Measurements from ENCODE around the gene MYL7.

The MYL7 gene

GRCh38 chr7:44112997-44113763 is 28.0 kb downstream of the MYL7 start:
- Histone ChIP-seq H3K9me3 (ENCODE audit: control insufficient read depth in 5 of 5, low read length in 5 of 5) (no peaks in the 10 kb centered on the region), H3K27ac (ENCODE audit: low read depth, low read length) (no peak overlapping the region), H3K9ac (ENCODE audit: low read length in 5 of 5) (no peak overlapping the region), H3K27me3 (ENCODE audit: control insufficient read depth in 5 of 5, insufficient read depth in 4 of 5, low read length in 5 of 5) (peaks cover 0 to 3% (median 0%) of the 10 kb centered on the region in 5 donors), H3K4me1 (ENCODE audit: control insufficient read depth in 5 of 5, insufficient read depth in 5 of 5, low read length in 5 of 5) (peaks cover 0 to 9% (median 4%) of the 10 kb centered on the region in 5 donors), H3K36me3 (ENCODE audit: control insufficient read depth in 5 of 5, insufficient read depth in 5 of 5, low read length in 5 of 5) (peaks cover 0 to 84% (median 64%) of the 10 kb centered on the region in 5 donors), H3K4me3 (ENCODE audit: low read depth in 1 of 5, low read length in 5 of 5) (no peak overlapping the region)

DNA sequence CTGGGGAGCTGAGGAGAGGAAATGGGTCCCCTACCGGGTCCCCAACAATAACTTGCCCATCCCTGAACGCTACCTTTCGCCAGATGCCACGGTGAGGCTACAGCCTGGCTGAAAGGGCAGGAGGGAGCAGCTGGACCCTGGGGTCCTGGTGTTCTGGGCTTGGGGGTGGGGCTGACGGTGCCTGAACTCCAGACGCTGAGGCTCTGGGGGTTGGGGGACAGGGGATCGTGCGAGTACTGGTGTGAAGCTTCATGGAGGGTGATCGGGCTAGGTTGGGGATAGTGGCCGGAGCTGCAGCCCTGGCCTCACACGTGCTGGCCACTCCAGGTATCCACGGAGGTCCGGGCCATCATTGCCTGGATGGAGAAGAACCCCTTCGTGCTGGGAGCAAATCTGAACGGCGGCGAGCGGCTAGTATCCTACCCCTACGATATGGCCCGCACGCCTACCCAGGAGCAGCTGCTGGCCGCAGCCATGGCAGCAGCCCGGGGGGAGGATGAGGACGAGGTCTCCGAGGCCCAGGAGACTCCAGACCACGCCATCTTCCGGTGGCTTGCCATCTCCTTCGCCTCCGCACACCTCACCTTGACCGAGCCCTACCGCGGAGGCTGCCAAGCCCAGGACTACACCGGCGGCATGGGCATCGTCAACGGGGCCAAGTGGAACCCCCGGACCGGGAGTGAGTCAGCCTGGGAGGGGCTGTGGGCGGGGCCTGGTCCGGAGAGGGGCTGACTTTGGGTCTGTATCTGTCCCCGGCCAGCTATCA is 28.7 kb downstream of the MYL7 start:
- Histone ChIP-seq H3K9ac (ENCODE audit: low read length in 5 of 5) (no peak overlapping the region), H3K27me3 (ENCODE audit: control insufficient read depth in 5 of 5, insufficient read depth in 4 of 5, low read length in 5 of 5) (peaks cover 0 to 3% (median 0%) of the 10 kb centered on the region in 5 donors), H3K9me3 (ENCODE audit: control insufficient read depth in 5 of 5, low read length in 5 of 5) (no peaks in the 10 kb centered on the region), H3K27ac (ENCODE audit: low read depth, low read length) (no peak overlapping the region), H3K36me3 (ENCODE audit: control insufficient read depth in 5 of 5, insufficient read depth in 5 of 5, low read length in 5 of 5) (peaks cover 0 to 81% (median 59%) of the 10 kb centered on the region in 5 donors), H3K4me1 (ENCODE audit: control insufficient read depth in 5 of 5, insufficient read depth in 5 of 5, low read length in 5 of 5) (peaks cover 0 to 9% (median 4%) of the 10 kb centered on the region in 5 donors), H3K4me3 (ENCODE audit: low read depth in 1 of 5, low read length in 5 of 5) (no peak overlapping the region)

DNA sequence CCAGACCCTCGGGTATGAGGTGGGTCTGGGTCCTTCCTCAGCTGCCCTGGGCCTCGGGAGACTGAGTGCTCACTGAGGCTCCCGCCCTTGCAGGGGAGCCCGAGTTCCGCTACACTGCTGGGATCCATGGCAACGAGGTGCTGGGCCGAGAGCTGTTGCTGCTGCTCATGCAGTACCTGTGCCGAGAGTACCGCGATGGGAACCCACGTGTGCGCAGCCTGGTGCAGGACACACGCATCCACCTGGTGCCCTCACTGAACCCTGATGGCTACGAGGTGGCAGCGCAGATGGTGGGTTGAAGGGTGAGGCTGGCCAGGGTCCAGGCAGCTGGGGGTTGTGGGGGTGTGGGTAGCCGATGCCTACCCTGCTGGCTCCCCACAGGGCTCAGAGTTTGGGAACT is 29.4 kb downstream of the MYL7 start:
- no peak overlapping the region for H3K4me3 ChIP-seq (ENCODE audit: low read depth in 1 of 5, low read length in 5 of 5)
- H3K27me3 ChIP-seq (ENCODE audit: control insufficient read depth in 5 of 5, insufficient read depth in 4 of 5, low read length in 5 of 5) = peaks cover 0 to 3% (median 0%) of the 10 kb centered on the region in 5 donors
- H3K9me3 ChIP-seq (ENCODE audit: control insufficient read depth in 5 of 5, low read length in 5 of 5) = no peaks in the 10 kb centered on the region
- no peak overlapping the region for H3K27ac ChIP-seq (ENCODE audit: low read depth, low read length)
- H3K4me1 ChIP-seq (ENCODE audit: control insufficient read depth in 5 of 5, insufficient read depth in 5 of 5, low read length in 5 of 5) = peaks cover 0 to 9% (median 9%) of the 10 kb centered on the region in 5 donors
- H3K36me3 ChIP-seq (ENCODE audit: control insufficient read depth in 5 of 5, insufficient read depth in 5 of 5, low read length in 5 of 5) = peaks cover 0 to 79% (median 52%) of the 10 kb centered on the region in 5 donors
- H3K9ac ChIP-seq (ENCODE audit: low read length in 5 of 5) = no peak overlapping the region

DNA sequence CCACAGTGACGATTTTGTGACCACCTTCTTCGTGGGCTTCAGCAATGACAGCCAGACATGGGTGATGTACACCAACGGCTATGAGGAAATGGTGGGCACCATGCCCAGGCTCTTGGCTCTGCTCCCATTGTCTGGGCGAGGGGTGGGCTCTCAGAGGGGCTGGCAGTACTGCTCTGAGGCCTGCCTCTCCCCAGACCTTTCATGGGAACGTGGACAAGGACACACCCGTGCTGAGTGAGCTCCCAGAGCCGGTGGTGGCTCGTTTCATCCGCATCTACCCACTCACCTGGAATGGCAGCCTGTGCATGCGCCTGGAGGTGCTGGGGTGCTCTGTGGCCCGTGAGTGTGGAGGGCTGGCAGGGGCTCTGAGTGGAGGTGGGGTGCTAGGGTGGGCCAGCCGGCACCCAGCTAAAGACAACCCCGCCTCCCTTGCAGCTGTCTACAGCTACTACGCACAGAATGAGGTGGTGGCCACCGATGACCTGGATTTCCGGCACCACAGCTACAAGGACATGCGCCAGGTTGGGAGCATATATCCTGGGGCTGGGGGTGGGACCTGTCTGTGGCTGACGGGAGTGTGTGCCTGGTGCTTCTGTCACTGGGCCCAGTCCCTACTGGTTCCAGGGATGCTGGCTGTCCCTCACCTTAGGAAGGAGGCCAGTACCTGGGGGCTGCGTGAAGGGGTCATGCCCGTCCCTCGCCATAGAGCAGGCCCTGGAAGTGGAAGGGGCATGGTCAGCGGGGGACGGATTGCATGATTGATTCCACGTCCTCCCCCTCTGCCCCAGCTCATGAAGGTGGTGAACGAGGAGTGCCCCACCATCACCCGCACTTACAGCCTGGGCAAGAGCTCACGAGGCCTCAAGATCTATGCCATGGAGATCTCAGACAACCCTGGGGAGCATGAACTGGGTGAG is 30.2 kb downstream of the MYL7 start:
- H3K27ac ChIP-seq (ENCODE audit: low read depth, low read length) = no peak overlapping the region
- peaks cover 0 to 71% (median 45%) of the 10 kb centered on the region in 5 donors for H3K36me3 ChIP-seq (ENCODE audit: control insufficient read depth in 5 of 5, insufficient read depth in 5 of 5, low read length in 5 of 5)

DNA sequence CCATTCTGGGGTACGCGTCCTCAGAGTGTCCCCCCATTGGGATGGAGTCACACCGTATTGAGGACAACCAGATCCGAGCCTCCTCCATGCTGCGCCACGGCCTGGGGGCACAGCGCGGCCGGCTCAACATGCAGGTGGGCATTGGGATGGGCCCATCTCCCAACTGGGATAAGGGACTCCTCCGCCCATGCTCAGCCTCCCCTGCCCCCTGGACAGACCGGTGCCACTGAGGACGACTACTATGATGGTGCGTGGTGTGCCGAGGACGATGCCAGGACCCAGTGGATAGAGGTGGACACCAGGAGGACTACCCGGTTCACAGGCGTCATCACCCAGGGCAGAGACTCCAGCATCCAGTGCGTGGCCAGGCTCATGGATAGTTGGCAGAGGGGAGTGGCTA is 31.1 kb downstream of the MYL7 start:
- no peak overlapping the region for H3K9ac ChIP-seq (ENCODE audit: low read length in 5 of 5)
- H3K27me3 ChIP-seq (ENCODE audit: control insufficient read depth in 5 of 5, insufficient read depth in 4 of 5, low read length in 5 of 5) = peaks cover 0 to 6% (median 0%) of the 10 kb centered on the region in 5 donors
- H3K9me3 ChIP-seq (ENCODE audit: control insufficient read depth in 5 of 5, low read length in 5 of 5) = no peaks in the 10 kb centered on the region
- peaks cover 9 to 24% (median 17%) of the 10 kb centered on the region in 5 donors for H3K4me1 ChIP-seq (ENCODE audit: control insufficient read depth in 5 of 5, insufficient read depth in 5 of 5, low read length in 5 of 5)
- no peak overlapping the region for H3K4me3 ChIP-seq (ENCODE audit: low read depth in 1 of 5, low read length in 5 of 5)
- H3K36me3 ChIP-seq (ENCODE audit: control insufficient read depth in 5 of 5, insufficient read depth in 5 of 5, low read length in 5 of 5) = peaks cover 0 to 61% (median 37%) of the 10 kb centered on the region in 5 donors
- H3K27ac ChIP-seq (ENCODE audit: low read depth, low read length) = no peak overlapping the region

More for the DNA sequence above, 30.2 kb downstream of the MYL7 start:
- Histone ChIP-seq H3K27me3 (ENCODE audit: control insufficient read depth in 5 of 5, insufficient read depth in 4 of 5, low read length in 5 of 5) (peaks cover 0 to 3% (median 0%) of the 10 kb centered on the region in 5 donors), H3K9me3 (ENCODE audit: control insufficient read depth in 5 of 5, low read length in 5 of 5) (no peaks in the 10 kb centered on the region), H3K4me3 (ENCODE audit: low read depth in 1 of 5, low read length in 5 of 5) (no peak overlapping the region), H3K9ac (ENCODE audit: low read length in 5 of 5) (no peak overlapping the region), H3K4me1 (ENCODE audit: control insufficient read depth in 5 of 5, insufficient read depth in 5 of 5, low read length in 5 of 5) (peaks cover under 1 to 15% (median 13%) of the 10 kb centered on the region in 5 donors)

- no peak overlapping the region for H3K27ac ChIP-seq (ENCODE audit: low read depth, low read length)
- H3K4me1 ChIP-seq (ENCODE audit: control insufficient read depth in 5 of 5, insufficient read depth in 5 of 5, low read length in 5 of 5) = peaks cover 9 to 28% (median 19%) of the 10 kb centered on the region in 5 donors
- no peak overlapping the region for H3K4me3 ChIP-seq (ENCODE audit: low read depth in 1 of 5, low read length in 5 of 5)
- H3K9me3 ChIP-seq (ENCODE audit: control insufficient read depth in 5 of 5, low read length in 5 of 5) = no peaks in the 10 kb centered on the region
- H3K9ac ChIP-seq (ENCODE audit: low read length in 5 of 5) = peak overlapping the region in 1 of 5 donors; percentile 30
- H3K36me3 ChIP-seq (ENCODE audit: control insufficient read depth in 5 of 5, insufficient read depth in 5 of 5, low read length in 5 of 5) = peaks cover 0 to 52% (median 28%) of the 10 kb centered on the region in 5 donors
- H3K27me3 ChIP-seq (ENCODE audit: control insufficient read depth in 5 of 5, insufficient read depth in 4 of 5, low read length in 5 of 5) = peaks cover 0 to 6% (median 0%) of the 10 kb centered on the region in 5 donors
Measured at GRCh38 chr7:44108768-44109750, 32.1 kb downstream of the MYL7 start.

DNA sequence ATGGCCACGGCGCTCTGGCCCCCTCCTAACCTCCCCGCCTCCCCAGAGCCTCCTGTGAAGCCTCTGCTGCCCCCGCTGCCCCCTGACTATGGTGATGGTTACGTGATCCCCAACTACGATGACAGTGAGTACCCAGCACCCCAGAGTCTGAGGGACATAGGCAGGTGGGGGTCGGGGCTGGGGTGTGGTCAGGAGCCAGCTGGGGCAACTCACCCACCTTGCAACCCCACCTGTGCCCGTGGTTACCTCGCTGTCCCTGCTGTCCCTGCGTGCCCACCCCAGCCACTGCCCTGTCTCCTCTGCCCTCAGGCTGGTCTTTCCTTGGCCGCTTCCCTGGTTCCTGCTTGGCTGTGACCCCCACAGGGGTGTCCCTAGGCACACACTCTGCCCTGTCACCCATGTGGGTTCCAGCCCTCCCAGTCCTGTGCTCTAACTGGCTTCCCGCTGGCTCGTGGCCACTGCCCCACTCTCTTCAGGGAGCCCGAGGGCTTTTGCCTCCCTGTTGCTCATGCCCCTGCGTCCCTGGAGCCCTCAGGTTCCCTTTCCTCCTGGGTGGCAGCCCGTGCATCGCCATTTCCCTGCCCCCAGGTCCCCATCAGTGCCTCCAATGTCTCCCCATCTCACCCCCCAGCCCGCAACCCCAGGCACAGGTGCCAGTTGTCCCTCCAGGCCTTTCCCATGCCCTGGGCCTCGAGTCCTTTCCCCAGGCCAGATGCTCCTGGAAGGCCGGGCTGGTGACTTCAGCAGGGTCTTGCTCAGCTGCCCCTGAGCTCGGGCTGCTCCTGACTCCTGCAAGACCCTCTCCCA is 33.0 kb downstream of the MYL7 start:
- Histone ChIP-seq H3K9me3 (ENCODE audit: control insufficient read depth in 5 of 5, low read length in 5 of 5) (no peaks in the 10 kb centered on the region), H3K4me3 (ENCODE audit: low read depth in 1 of 5, low read length in 5 of 5) (no peak overlapping the region), H3K36me3 (ENCODE audit: control insufficient read depth in 5 of 5, insufficient read depth in 5 of 5, low read length in 5 of 5) (peaks cover 0 to 46% (median 21%) of the 10 kb centered on the region in 5 donors), H3K9ac (ENCODE audit: low read length in 5 of 5) (no peak overlapping the region), H3K27me3 (ENCODE audit: control insufficient read depth in 5 of 5, insufficient read depth in 4 of 5, low read length in 5 of 5) (peaks cover 0 to 6% (median 0%) of the 10 kb centered on the region in 5 donors), H3K27ac (ENCODE audit: low read depth, low read length) (no peak overlapping the region), H3K4me1 (ENCODE audit: control insufficient read depth in 5 of 5, insufficient read depth in 5 of 5, low read length in 5 of 5) (peaks cover 9 to 34% (median 22%) of the 10 kb centered on the region in 5 donors)

GRCh38 chr7:44107116-44107960 is 33.8 kb downstream of the MYL7 start:
- Histone ChIP-seq H3K9me3 (ENCODE audit: control insufficient read depth in 5 of 5, low read length in 5 of 5) (no peaks in the 10 kb centered on the region), H3K4me3 (ENCODE audit: low read depth in 1 of 5, low read length in 5 of 5) (no peak overlapping the region), H3K9ac (ENCODE audit: low read length in 5 of 5) (peak overlapping the region in 1 of 5 donors; percentile 23), H3K27ac (ENCODE audit: low read depth, low read length) (no peak overlapping the region), H3K4me1 (ENCODE audit: control insufficient read depth in 5 of 5, insufficient read depth in 5 of 5, low read length in 5 of 5) (peaks cover 11 to 42% (median 26%) of the 10 kb centered on the region in 5 donors), H3K27me3 (ENCODE audit: control insufficient read depth in 5 of 5, insufficient read depth in 4 of 5, low read length in 5 of 5) (peaks cover 0 to 6% (median 0%) of the 10 kb centered on the region in 5 donors), H3K36me3 (ENCODE audit: control insufficient read depth in 5 of 5, insufficient read depth in 5 of 5, low read length in 5 of 5) (peaks cover 0 to 42% (median 16%) of the 10 kb centered on the region in 5 donors)
